ENCODE data around the gene RTN4RL2. TPM values are rescaled to one million over a fixed set of nuclear protein-coding genes. Genes with fewer than 3 reads are reported as not detected.

The RTN4RL2 gene
- total and polyA plus RNA-seq, 9 of the 15 experiments (the other 6 are each of a cell fraction or from before 2014, with no cell fraction given) = 0.06 to 1.9 (median 0.34) TPM; not detected in 4

DNA sequence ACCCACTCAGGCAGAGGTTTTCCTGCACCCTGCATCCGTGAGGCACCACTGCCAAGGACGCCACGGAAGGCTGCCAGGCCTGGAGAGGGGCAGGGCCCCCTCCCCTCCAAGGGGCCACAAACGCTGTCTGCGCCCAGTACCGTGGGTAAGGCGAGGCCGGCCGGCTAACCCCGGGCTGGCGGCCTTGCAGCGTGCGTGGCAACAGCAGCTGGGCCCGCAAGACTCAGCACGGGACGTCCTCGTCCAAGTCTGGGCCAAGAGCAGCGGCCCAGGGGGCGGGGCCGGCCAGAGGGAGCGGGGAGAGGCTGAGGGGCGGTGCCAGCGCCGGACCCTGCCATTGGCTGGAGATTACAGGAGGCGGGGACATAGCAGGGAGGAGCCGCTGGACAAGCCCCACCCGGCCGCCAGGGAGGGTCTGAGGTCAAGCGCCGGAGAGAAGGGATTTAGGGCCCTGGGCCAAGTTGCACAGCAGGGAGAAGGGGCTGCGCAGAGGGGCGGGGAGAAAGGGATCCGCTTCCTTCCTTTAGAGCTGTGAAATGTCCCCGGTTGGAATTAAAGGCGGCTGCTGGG lies 39.2 kb downstream of the RTN4RL2 start (continued):
- TF ChIP-seq, protein P1, sequence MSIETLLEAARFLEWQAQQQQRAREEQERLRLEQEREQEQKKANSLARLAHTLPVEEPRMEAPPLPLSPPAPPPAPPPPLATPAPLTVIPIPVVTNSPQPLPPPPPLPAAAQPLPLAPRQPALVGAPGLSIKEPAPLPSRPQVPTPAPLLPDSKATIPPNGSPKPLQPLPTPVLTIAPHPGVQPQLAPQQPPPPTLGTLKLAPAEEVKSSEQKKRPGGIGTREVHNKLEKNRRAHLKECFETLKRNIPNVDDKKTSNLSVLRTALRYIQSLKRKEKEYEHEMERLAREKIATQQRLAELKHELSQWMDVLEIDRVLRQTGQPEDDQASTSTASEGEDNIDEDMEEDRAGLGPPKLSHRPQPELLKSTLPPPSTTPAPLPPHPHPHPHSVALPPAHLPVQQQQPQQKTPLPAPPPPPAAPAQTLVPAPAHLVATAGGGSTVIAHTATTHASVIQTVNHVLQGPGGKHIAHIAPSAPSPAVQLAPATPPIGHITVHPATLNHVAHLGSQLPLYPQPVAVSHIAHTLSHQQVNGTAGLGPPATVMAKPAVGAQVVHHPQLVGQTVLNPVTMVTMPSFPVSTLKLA (conservative IDR thresholded peaks at IDR 0.05) = 0 out of 4 replicates have a peak, but pooled peaks of 1 of the 2 experiments have one; percentile 46
- 0 out of 2 replicates have a peak, but pooled peaks have one; percentile 36 for TF ChIP-seq RB1 (IDR thresholded peaks at IDR 0.05; ENCODE audit: low read depth)
- TF ChIP-seq PCBP1 (IDR thresholded peaks at IDR 0.05; ENCODE audit: low read depth, low read length, poor library complexity, severe bottlenecking) = no peak
- TF ChIP-seq, protein P2, sequence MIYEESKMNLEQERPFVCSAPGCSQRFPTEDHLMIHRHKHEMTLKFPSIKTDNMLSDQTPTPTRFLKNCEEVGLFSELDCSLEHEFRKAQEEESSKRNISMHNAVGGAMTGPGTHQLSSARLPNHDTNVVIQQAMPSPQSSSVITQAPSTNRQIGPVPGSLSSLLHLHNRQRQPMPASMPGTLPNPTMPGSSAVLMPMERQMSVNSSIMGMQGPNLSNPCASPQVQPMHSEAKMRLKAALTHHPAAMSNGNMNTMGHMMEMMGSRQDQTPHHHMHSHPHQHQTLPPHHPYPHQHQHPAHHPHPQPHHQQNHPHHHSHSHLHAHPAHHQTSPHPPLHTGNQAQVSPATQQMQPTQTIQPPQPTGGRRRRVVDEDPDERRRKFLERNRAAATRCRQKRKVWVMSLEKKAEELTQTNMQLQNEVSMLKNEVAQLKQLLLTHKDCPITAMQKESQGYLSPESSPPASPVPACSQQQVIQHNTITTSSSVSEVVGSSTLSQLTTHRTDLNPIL (CRISPR knock-in tag; IDR thresholded peaks at IDR 0.05) = no peak
- TF ChIP-seq TFAM (CRISPR knock-in tag; conservative IDR thresholded peaks at IDR 0.05) = no peak
- TF ChIP-seq POLR2G (IDR thresholded peaks at IDR 0.05; ENCODE audit: low read depth, low read length) = peak; percentile 68
- no peak for TF ChIP-seq NCOR1 (IDR thresholded peaks at IDR 0.05)
- TF ChIP-seq, protein P3, sequence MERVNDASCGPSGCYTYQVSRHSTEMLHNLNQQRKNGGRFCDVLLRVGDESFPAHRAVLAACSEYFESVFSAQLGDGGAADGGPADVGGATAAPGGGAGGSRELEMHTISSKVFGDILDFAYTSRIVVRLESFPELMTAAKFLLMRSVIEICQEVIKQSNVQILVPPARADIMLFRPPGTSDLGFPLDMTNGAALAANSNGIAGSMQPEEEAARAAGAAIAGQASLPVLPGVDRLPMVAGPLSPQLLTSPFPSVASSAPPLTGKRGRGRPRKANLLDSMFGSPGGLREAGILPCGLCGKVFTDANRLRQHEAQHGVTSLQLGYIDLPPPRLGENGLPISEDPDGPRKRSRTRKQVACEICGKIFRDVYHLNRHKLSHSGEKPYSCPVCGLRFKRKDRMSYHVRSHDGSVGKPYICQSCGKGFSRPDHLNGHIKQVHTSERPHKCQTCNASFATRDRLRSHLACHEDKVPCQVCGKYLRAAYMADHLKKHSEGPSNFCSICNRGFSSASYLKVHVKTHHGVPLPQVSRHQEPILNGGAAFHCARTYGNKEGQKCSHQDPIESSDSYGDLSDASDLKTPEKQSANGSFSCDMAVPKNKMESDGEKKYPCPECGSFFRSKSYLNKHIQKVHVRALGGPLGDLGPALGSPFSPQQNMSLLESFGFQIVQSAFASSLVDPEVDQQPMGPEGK (CRISPR knock-in tag; IDR thresholded peaks at IDR 0.05; ENCODE audit: borderline replicate concordance) = no peak
- no peak for TF ChIP-seq NCOA1 (IDR thresholded peaks at IDR 0.05; ENCODE audit: low read depth)
- TF ChIP-seq GABPA (tag; conservative IDR thresholded peaks at IDR 0.05; ENCODE audit: low read depth) = no peak
- no peak for TF ChIP-seq POLR2AphosphoS2 (IDR thresholded peaks at IDR 0.05; ENCODE audit: low read length)
- no peak for TF ChIP-seq ZZZ3 (IDR thresholded peaks at IDR 0.05)
- no peak for TF ChIP-seq CHD4 (IDR thresholded peaks at IDR 0.05; ENCODE audit: insufficient read depth, insufficient replicate concordance, low read depth, low read length, poor library complexity, severe bottlenecking)
- TF ChIP-seq CXXC5 (CRISPR knock-in tag; IDR thresholded peaks at IDR 0.05) = no peak
- peak in 1 of 2 experiments; percentile 56; a peak in 2 of 4 replicates for TF ChIP-seq RCOR1 (IDR thresholded peaks at IDR 0.05; ENCODE audit: borderline replicate concordance in 1 of 2, low read depth in 2 of 2, low read length in 2 of 2)
- TF ChIP-seq, protein P4, sequence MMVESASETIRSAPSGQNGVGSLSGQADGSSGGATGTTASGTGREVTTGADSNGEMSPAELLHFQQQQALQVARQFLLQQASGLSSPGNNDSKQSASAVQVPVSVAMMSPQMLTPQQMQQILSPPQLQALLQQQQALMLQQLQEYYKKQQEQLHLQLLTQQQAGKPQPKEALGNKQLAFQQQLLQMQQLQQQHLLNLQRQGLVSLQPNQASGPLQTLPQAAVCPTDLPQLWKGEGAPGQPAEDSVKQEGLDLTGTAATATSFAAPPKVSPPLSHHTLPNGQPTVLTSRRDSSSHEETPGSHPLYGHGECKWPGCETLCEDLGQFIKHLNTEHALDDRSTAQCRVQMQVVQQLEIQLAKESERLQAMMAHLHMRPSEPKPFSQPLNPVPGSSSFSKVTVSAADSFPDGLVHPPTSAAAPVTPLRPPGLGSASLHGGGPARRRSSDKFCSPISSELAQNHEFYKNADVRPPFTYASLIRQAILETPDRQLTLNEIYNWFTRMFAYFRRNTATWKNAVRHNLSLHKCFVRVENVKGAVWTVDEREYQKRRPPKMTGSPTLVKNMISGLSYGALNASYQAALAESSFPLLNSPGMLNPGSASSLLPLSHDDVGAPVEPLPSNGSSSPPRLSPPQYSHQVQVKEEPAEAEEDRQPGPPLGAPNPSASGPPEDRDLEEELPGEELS (CRISPR knock-in tag; IDR thresholded peaks at IDR 0.05; ENCODE audit: borderline replicate concordance) = 0 out of 2 replicates have a peak, but pooled peaks have one; percentile 43
- peak; percentile 83 to 84 for TF ChIP-seq NRF1 (conservative IDR thresholded peaks at IDR 0.05 in 1 of 2, IDR thresholded peaks at IDR 0.05 in 1 of 2)
- no peak for TF ChIP-seq IFI16 (CRISPR knock-in tag; IDR thresholded peaks at IDR 0.05)
- TF ChIP-seq, protein P5, sequence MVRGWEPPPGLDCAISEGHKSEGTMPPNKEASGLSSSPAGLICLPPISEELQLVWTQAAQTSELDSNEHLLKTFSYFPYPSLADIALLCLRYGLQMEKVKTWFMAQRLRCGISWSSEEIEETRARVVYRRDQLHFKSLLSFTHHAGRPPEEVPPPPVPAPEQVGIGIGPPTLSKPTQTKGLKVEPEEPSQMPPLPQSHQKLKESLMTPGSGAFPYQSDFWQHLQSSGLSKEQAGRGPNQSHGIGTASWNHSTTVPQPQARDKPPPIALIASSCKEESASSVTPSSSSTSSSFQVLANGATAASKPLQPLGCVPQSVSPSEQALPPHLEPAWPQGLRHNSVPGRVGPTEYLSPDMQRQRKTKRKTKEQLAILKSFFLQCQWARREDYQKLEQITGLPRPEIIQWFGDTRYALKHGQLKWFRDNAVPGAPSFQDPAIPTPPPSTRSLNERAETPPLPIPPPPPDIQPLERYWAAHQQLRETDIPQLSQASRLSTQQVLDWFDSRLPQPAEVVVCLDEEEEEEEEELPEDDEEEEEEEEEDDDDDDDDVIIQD (CRISPR knock-in tag; IDR thresholded peaks at IDR 0.05) = no peak
